Dermis microvascular lymphatic vessel endothelial cell (primary cell): ENCODE results near the gene PARP11. TPM values are rescaled to one million over a fixed set of nuclear protein-coding genes. Genes with fewer than 3 reads are reported as not detected.
"Not testable (repeated sequence)": the region's sequence is repeated elsewhere in the genome, so short reads cannot be mapped to it uniquely, and the experiment has no call there.

Experiments
- DNase-seq, 2 donors: peaks; one replicate each; pipeline versions ENCODE4 v3.0.0 to v3.0.0-alpha.2; 2010; ENCODE audit warnings: low read depth in 2 of 2
- total RNA-seq: library from RNA; depleted of rRNA; stranded (reverse); fragments of >200 nt; gene quantifications from 2 replicates; pipeline ENCODE4 v1.2.1, GENCODE V29; 2014

The PARP11 gene
- total RNA-seq, 1 donor from 2014 or later = 2.7 TPM

- DNase-seq = peak in 1 of 2 donors; percentile 12
Measured at GRCh38 chr12:3882896-3883564, 9.8 kb upstream of the PARP11 start.

- no peak for DNase-seq
Measured at GRCh38 chr12:3882406-3882805, 9.2 kb upstream of the PARP11 start.

GRCh38 chr12:3881281-3881950, 8.2 kb upstream of the PARP11 start:
- no peak for DNase-seq

GRCh38 chr12:3879846-3880245, 6.6 kb upstream of the PARP11 start:
- DNase-seq = no peak

- no peak for DNase-seq
Measured at GRCh38 chr12:3871356-3871755, 1.8 kb downstream of the PARP11 start.

GRCh38 chr12:3869865-3870264, 3.3 kb downstream of the PARP11 start:
- DNase-seq = peak; percentile 16 to 42

GRCh38 chr12:3869433-3869832, 3.8 kb downstream of the PARP11 start:
- no peak for DNase-seq

GRCh38 chr12:3863756-3864155, 9.4 kb downstream of the PARP11 start:
- no peak for DNase-seq

GRCh38 chr12:3842517-3842916, 30.7 kb downstream of the PARP11 start:
- DNase-seq = no peak

- DNase-seq = no peak
Measured at GRCh38 chr12:3841783-3842182, 31.4 kb downstream of the PARP11 start.

GRCh38 chr12:3840833-3841232, 32.4 kb downstream of the PARP11 start:
- not testable (repeated sequence) for DNase-seq

- DNase-seq = not testable (repeated sequence)
Measured at GRCh38 chr12:3839745-3840144, 33.5 kb downstream of the PARP11 start.

- DNase-seq = not testable (repeated sequence)
Measured at GRCh38 chr12:3838701-3839548, 34.3 kb downstream of the PARP11 start.

GRCh38 chr12:3838076-3838475, 35.1 kb downstream of the PARP11 start:
- no peak for DNase-seq

GRCh38 chr12:3837049-3837448, 36.1 kb downstream of the PARP11 start:
- DNase-seq = no peak

GRCh38 chr12:3836641-3837040, 36.6 kb downstream of the PARP11 start:
- no peak for DNase-seq

GRCh38 chr12:3835914-3836313, 37.3 kb downstream of the PARP11 start:
- DNase-seq = no peak

- DNase-seq = no peak
Measured at GRCh38 chr12:3834774-3835173, 38.4 kb downstream of the PARP11 start.

- no peak for DNase-seq
Measured at GRCh38 chr12:3833670-3834310, 39.4 kb downstream of the PARP11 start.

GRCh38 chr12:3832738-3833137, 40.5 kb downstream of the PARP11 start:
- DNase-seq = no peak

- no peak for DNase-seq
Measured at GRCh38 chr12:3828888-3829287, 44.3 kb downstream of the PARP11 start.
